Endodermal cell (in vitro differentiated cells): Measurements from ENCODE around the gene ARSK. TPM values are rescaled to one million over a fixed set of nuclear protein-coding genes. Genes with fewer than 3 reads are reported as not detected.

Source experiments
- DNase-seq: peaks from one replicate; pipeline ENCODE4 v3.0.0-alpha.2; 2017
- H3K27ac ChIP-seq: 2 replicates; pipeline ENCODE4 v1.5.1; 2013; ENCODE audit warnings: mild to moderate bottlenecking, low read depth, low read length, moderate library complexity
- H3K27me3 ChIP-seq: 2 replicates; pipeline ENCODE4 v1.6.1; 2013; ENCODE audit warnings: mild to moderate bottlenecking, low read length, moderate library complexity; ENCODE audit not compliant: insufficient read depth, control insufficient read depth, poor library complexity, severe bottlenecking
- H3K36me3 ChIP-seq: 2 replicates; pipeline ENCODE4 v1.7.0; 2013; ENCODE audit warnings: mild to moderate bottlenecking, low read length, moderate library complexity; ENCODE audit not compliant: control insufficient read depth, insufficient read depth
- H3K4me1 ChIP-seq: one replicate; pipeline ENCODE4 v1.7.0; 2013; ENCODE audit warnings: low read length; ENCODE audit not compliant: control insufficient read depth, insufficient read depth
- H3K4me3 ChIP-seq: 2 replicates; pipeline ENCODE4 v1.5.1; 2013; ENCODE audit warnings: mild to moderate bottlenecking, low read length, moderate library complexity
- H3K9ac ChIP-seq: 2 replicates; pipeline ENCODE4 v1.6.1; 2013; ENCODE audit warnings: mild to moderate bottlenecking, low read length, moderate library complexity; ENCODE audit not compliant: poor library complexity, severe bottlenecking; ENCODE audit errors: extremely low read depth
- H3K9me3 ChIP-seq: 2 replicates; pipeline ENCODE4 v1.6.1; 2013; ENCODE audit warnings: mild to moderate bottlenecking, low read length, moderate library complexity; ENCODE audit not compliant: control insufficient read depth
- H3K27ac Mint-ChIP-seq: 2 replicates; pipeline ENCODE4 v1.8.0; 2020; ENCODE audit warnings: mixed read lengths
- H3K27me3 Mint-ChIP-seq: 2 replicates; pipeline ENCODE4 v1.8.0; 2021; ENCODE audit warnings: mild to moderate bottlenecking, mixed read lengths; ENCODE audit not compliant: insufficient read depth
- H3K36me3 Mint-ChIP-seq: 2 replicates; pipeline ENCODE4 v1.8.0; 2020; ENCODE audit warnings: low read depth, mixed read lengths
- H3K4me1 Mint-ChIP-seq: 2 replicates; pipeline ENCODE4 v1.8.0; 2020; ENCODE audit warnings: mixed read lengths
- H3K4me3 Mint-ChIP-seq: 2 replicates; pipeline ENCODE4 v1.8.0; 2020; ENCODE audit warnings: mild to moderate bottlenecking, moderate library complexity, mixed read lengths
- H3K9me3 Mint-ChIP-seq: 2 replicates; pipeline ENCODE4 v1.8.0; 2020; ENCODE audit warnings: mild to moderate bottlenecking, mixed read lengths
- CTCF ChIP-seq: fragments of 200-600 bp; sonication (generic); conservative IDR thresholded peaks from 2 replicates; pipeline ENCODE4 v1.5.0; 2021; ENCODE audit warnings: antibody characterized with exemption, mild to moderate bottlenecking
- WGBS, 2 experiments: methylation state at CpG; one replicate each; pipeline versions ENCODE4 v1.1.5 to v1.1.7; 2013; ENCODE audit warnings: missing lambda C conversion rate in 2 of 2, mixed read lengths in 1 of 2; ENCODE audit not compliant: insufficient coverage in 1 of 2, insufficient read length in 1 of 2; 5-methylcytosine and 5-hydroxymethylcytosine counted together
- total RNA-seq, 2 donors: library from RNA; stranded (reverse); fragmentation: NEBNext Ultra II Directional in 1 of 2; extraction: Animal tissue kit (Norgen Biotek cat#: 25700) in 1 of 2; gene quantifications; 2 replicates in 1 of 2; 3 replicates in 1 of 2; pipeline ENCODE4 v1.2.1, GENCODE V29; 2021

The ARSK gene
- total RNA-seq, 2 donors from 2014 or later = 11.7 to 13.5 TPM

GRCh38 chr5:95519681-95520080, 35.2 kb upstream of the ARSK start:
- Mint-ChIP-seq H3K9me3 (no peaks in the 10 kb centered on the region), H3K36me3 (peaks cover 57% of the 10 kb centered on the region), H3K4me3 (no peak overlapping the region), H3K27me3 (no peaks in the 10 kb centered on the region), H3K27ac (no peak overlapping the region), H3K4me1 (peaks cover 1% of the 10 kb centered on the region)
- TF ChIP-seq CTCF = no peak
- WGBS, 2 experiments = 67% methylated on average over 1 of the region's 1 CpG; no CpG with 5 or more reads in 1 of the 2 experiments
- Histone ChIP-seq H3K27me3 (no peaks in the 10 kb centered on the region), H3K4me3 (no peak overlapping the region), H3K27ac (no peak overlapping the region), H3K9ac (no peak overlapping the region), H3K9me3 (no peaks in the 10 kb centered on the region), H3K36me3 (peaks cover 93% of the 10 kb centered on the region), H3K4me1 (no peaks in the 10 kb centered on the region)
- no peak for DNase-seq

- Mint-ChIP-seq H3K9me3 (no peaks in the 10 kb centered on the region), H3K4me1 (peaks cover 1% of the 10 kb centered on the region), H3K36me3 (peaks cover 57% of the 10 kb centered on the region), H3K27ac (no peak overlapping the region), H3K27me3 (no peaks in the 10 kb centered on the region), H3K4me3 (no peak overlapping the region)
- H3K9ac ChIP-seq = no peak overlapping the region
- no peaks in the 10 kb centered on the region for H3K4me1 ChIP-seq
- no peak overlapping the region for H3K4me3 ChIP-seq
- H3K36me3 ChIP-seq = peaks cover 93% of the 10 kb centered on the region
- WGBS, 2 experiments = 83 to 87% methylated on average over 1 of the region's 1 CpG
- H3K27ac ChIP-seq = no peak overlapping the region
- DNase-seq = no peak
- no peaks in the 10 kb centered on the region for H3K27me3 ChIP-seq
- H3K9me3 ChIP-seq = no peaks in the 10 kb centered on the region
- TF ChIP-seq CTCF = no peak
Observed at GRCh38 chr5:95520206-95520605, 34.7 kb upstream of the ARSK start.

- DNase-seq = no peak
- H3K27ac ChIP-seq = no peak overlapping the region
- H3K4me1 ChIP-seq = no peaks in the 10 kb centered on the region
- H3K9ac ChIP-seq = no peak overlapping the region
- H3K27me3 ChIP-seq = no peaks in the 10 kb centered on the region
- Mint-ChIP-seq H3K9me3 (no peaks in the 10 kb centered on the region), H3K4me1 (peaks cover 1% of the 10 kb centered on the region), H3K27ac (no peak overlapping the region), H3K27me3 (no peaks in the 10 kb centered on the region), H3K4me3 (no peak overlapping the region), H3K36me3 (peaks cover 62% of the 10 kb centered on the region)
- no peak for TF ChIP-seq CTCF
- peaks cover 91% of the 10 kb centered on the region for H3K36me3 ChIP-seq
- no peaks in the 10 kb centered on the region for H3K9me3 ChIP-seq
- H3K4me3 ChIP-seq = no peak overlapping the region
- WGBS, 2 experiments = 94% methylated on average over 2 of the region's 2 CpGs; no CpG with 5 or more reads in 1 of the 2 experiments
Observed at GRCh38 chr5:95524423-95524822, 30.5 kb upstream of the ARSK start.
